ENCODE measurements around the gene SETBP1.

The SETBP1 gene

DNA sequence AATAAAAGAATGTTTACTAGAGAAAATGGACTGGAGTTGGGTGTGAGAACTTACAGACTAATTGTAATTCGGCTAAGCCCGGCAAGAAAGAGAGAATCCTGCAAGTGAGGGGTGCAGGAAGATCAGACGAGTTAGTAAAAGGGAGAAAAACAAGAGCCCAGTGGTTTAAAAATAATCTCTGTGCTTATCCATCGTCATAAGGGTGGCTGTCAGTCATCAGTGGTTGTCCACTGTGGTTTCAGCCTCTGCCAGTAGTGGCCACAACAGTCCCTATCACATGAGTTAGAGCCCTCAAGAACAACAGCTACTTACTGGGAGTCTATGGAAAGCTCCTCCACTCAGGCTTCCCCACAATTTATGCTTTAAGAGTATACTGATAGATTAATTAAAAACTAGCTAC is 239.8 kb downstream of the SETBP1 start:
- in situ Hi-C loops (cut with MboI; ENCODE audit: low sequenced_read_pairs): loop anchor here (25.0 kb wide), 1 partner anchor 292 kb away; no protein-coding TSS in a partner anchor

GRCh38 chr18:44921974-44922373 is 241.3 kb downstream of the SETBP1 start:
- in situ Hi-C loops (cut with MboI; ENCODE audit: low sequenced_read_pairs): loop anchor here (25.0 kb wide), 1 partner anchor 290 kb away; no protein-coding TSS in a partner anchor

GRCh38 chr18:44922968-44923367 is 242.3 kb downstream of the SETBP1 start:
- in situ Hi-C loops (cut with MboI; ENCODE audit: low sequenced_read_pairs): loop anchor here (25.0 kb wide), 1 partner anchor 289 kb away; no protein-coding TSS in a partner anchor

DNA sequence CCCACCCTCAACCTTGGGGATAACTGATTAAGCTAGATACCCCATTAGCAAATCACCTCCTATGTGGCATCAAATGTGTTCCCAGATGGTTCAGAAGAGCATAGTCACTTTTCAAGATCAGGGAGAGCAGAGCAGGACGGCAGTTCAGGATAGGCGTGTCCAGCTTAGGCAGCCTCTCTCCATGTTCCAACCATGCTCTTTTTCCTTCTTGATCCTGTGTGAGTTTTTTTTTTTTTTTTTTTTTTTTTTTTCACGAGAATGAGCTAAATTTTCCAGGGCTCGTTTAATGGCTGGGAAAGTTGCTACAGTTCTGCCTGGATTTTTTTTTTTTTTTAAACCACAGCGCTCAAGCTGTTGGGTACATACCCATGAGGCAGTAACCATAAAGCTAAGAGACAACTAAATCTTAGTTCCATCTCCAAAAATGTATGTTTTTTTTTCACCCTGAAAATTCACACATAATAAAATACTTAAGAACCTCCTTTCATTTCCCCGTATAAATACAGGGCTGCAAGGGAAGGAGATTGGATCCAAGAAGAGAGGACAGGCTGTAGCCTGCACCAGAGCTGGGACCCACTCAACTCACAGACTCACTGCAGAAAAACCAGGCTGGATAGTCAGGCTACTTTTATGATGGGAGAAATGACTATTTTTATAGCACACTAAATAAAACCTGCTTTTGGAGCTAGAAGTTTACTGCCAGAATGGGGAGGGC is 244.3 kb downstream of the SETBP1 start:
- in situ Hi-C loops (cut with MboI; ENCODE audit: low sequenced_read_pairs): loop anchor here (25.0 kb wide), 1 partner anchor 287 kb away; no protein-coding TSS in a partner anchor

DNA sequence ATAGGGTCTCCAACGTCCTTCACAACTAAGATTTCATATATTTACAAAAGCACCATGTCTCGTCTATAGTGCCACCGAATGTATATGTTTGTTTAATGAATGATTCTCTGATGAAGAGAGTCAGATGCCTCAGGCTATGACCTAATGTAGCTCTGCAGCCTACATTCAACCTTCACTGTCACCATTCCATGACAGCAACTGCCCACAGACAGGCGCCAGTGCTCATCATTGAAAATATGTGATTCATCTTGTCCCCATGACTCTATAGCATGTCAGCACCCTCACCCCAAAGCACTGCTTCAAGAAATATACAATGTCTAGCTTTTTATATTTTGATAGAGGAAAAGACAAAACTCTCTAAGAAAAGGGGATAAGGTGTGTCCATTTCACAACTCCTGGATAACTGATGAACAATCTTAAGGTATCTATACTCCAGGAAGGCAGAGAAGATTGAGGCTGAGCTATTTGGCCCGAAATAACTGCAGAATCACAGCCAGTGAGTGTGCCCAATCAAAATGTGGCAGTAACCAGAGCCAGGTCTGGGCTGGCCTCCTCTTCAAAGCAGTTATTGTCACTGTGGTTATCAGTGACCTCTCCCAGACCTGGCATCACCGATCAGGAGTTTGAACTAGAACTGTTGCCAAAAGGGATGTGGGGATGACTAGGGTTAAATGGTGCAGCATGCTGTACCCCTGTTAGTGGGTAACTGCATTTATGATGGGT is 246.6 kb downstream of the SETBP1 start:
- in situ Hi-C loops (cut with MboI; ENCODE audit: low sequenced_read_pairs): no loop called here

- in situ Hi-C loops (cut with MboI; ENCODE audit: low sequenced_read_pairs): no loop called here
These were observed 254.2 kb downstream of the SETBP1 start for GRCh38 chr18:44934901-44935300.

DNA sequence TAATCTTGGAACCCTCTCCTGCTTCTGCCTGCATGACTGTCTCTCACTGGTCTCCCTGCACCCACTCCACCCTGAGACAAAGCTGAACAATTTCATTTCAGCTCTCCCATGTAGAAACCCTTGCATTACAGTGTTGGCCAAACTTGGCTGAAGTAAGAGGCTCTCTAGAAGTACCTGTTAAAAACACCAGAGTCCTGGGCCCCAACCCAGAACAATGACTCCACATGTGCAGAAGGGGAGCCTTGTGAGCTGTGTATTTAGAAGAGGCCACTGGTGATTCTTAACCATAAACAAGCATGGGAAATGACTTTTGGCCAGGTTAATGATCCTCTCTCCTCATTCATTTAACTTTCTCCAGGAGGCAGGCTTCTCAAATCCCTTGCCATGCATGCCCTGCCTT is 254.8 kb downstream of the SETBP1 start:
- in situ Hi-C loops (cut with MboI; ENCODE audit: low sequenced_read_pairs): no loop called here

GRCh38 chr18:44936485-44936884 is 255.8 kb downstream of the SETBP1 start:
- in situ Hi-C loops (cut with MboI; ENCODE audit: low sequenced_read_pairs): no loop called here

GRCh38 chr18:44937960-44938719 is 257.5 kb downstream of the SETBP1 start:
- in situ Hi-C loops (cut with MboI; ENCODE audit: low sequenced_read_pairs): no loop called here

GRCh38 chr18:44938720-44939665 is 258.3 kb downstream of the SETBP1 start:
- in situ Hi-C loops (cut with MboI; ENCODE audit: low sequenced_read_pairs): no loop called here

DNA sequence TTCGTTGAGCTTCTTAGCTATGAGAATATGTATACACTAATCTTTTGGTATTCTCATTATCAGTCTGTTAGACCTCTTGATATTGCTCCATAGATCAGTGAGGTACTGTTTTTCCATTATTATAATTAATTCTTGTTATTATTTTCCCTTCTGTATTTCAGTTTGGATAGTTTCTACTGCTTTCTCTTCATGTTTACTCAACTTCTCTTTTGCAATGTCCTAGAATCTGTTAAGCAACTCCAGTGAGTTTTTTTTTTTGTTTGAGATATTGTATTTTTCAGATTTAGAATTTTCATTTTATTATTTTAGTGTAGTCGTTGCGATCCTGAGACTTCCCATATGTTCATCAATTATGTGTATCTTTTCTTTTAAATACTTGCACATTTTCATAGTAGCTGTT is 260.8 kb downstream of the SETBP1 start:
- in situ Hi-C loops (cut with MboI; ENCODE audit: low sequenced_read_pairs): no loop called here

DNA sequence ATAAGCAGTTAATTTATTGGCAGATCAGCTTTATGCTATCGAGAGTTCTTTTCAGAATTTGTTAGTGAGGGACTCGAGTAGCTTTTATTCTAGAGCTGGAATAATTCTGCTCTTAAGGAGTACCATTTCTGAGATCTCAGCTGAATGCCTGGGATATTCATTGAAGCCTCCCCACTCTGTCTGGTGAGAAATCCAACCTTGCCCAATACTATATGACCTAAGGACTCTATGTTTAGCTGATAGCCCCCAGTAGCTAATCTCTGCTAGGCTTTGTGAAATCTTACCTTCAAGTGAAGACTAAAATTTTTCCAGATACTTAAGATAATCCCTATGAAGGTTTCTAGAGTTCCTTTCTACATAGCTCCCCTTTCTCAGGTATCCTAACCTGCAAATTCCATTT is 261.4 kb downstream of the SETBP1 start:
- in situ Hi-C loops (cut with MboI; ENCODE audit: low sequenced_read_pairs): no loop called here

- in situ Hi-C loops (cut with MboI; ENCODE audit: low sequenced_read_pairs): no loop called here
These were observed 262.7 kb downstream of the SETBP1 start for GRCh38 chr18:44943311-44943881.

DNA sequence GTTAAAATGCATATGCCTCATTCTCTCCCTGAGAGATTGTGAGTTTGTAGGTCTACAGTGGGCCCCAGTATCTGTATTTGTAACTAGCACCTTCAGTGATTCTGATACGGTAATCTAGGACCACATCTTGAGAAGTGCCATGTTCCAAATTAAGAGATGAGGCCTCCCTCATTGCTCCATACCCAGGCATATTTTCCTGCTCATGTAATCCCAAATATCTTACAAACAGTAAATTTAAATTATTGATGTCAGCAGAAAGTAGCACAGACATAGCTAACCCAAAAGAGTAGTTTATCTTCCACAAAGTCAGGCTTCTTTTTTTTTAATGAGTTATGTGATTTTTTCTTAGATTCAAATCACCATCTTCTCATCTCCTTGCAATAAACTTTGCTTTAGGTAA is 263.8 kb downstream of the SETBP1 start:
- in situ Hi-C loops (cut with MboI; ENCODE audit: low sequenced_read_pairs): no loop called here

GRCh38 chr18:44945888-44946401 is 265.3 kb downstream of the SETBP1 start:
- in situ Hi-C loops (cut with MboI; ENCODE audit: low sequenced_read_pairs): no loop called here

DNA sequence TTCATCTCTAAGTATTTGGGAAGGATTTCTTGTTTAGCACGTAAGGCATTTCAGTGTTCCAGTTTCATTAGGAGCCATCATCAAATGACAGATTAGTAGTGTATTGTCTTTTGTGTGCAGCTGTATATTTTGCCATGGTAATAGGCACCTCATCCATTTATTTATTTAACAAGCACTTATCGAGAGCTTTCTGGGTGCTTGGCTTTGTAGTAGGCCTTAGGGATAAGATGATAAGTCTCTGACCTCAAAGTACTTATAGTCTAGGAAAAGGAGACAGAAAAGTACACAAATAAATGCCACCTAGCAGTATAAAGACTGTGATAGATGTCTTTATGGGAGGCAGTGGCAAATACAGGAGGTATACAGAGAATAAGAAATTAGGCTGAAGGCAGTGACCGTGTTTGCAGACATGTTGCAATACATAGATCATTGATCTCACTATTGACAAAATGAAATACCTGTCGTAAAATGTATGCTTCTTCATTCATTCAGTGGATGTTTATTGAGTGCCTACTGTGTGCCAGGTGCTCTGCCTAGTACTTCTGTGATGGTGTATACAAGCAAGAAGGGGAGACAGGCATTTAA is 265.9 kb downstream of the SETBP1 start:
- in situ Hi-C loops (cut with MboI; ENCODE audit: low sequenced_read_pairs): no loop called here

DNA sequence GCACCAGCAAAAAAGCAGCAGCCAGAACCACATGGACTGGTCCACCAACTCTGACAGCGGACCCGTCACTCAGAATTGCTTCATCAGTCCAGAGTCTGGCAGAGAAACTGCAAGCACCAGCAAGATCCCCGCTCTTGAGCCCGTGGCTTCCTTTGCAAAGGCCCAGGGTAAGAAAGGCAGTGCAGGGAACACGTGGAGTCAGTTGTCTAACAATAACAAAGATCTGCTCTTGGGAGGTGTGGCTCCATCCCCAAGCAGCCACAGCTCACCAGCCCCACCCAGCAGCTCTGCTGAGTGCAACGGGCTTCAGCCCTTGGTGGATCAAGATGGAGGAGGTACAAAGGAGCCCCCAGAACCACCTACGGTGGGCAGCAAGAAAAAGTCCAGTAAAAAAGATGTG is 269.3 kb downstream of the SETBP1 start:
- in situ Hi-C loops (cut with MboI; ENCODE audit: low sequenced_read_pairs): no loop called here

GRCh38 chr18:44950685-44951195 is 270.1 kb downstream of the SETBP1 start:
- in situ Hi-C loops (cut with MboI; ENCODE audit: low sequenced_read_pairs): no loop called here

DNA sequence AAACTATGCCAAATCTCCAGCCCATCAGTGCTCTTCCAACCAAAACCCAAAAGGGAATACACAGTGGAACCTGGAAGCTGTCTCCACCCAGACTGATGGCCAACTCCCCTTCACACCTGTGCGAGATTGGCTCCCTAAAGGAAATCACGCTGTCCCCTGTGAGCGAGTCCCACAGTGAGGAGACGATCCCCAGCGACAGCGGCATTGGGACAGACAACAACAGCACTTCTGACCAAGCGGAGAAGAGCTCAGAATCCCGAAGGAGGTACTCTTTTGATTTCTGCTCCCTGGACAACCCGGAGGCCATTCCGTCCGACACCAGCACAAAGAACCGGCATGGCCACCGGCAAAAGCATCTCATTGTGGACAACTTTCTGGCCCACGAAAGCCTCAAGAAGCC is 271.1 kb downstream of the SETBP1 start:
- in situ Hi-C loops (cut with MboI; ENCODE audit: low sequenced_read_pairs): no loop called here

Measured in HL-60/S4 treated with phorbol 12-myristate 13-acetate at 8.2 ng/mL for 4 days and 3 days (cell line).